ENCODE measurements around the gene P2RX6.
"Not testable (repeated sequence)": the region's sequence is repeated elsewhere in the genome, so short reads cannot be mapped to it uniquely, and the experiment has no call there.

P2RX6 gene

DNA sequence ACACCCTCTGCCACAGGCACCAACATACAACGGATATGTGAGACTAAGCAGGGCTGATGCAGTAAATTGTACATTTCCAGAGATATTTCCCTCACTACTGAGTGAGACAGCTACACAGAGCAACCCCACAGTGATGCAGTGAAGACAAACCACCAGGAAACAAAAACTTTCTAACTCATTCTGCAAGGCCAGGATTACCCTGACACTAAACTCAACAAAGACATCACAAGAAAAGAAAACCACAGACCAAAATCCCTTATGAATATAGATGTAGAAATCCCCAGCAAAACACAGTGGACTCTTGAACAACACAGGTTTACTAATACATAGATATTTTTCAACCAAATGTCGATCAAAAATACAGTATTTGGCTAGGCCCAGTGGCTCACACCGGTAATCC, 18.9 kb downstream of the P2RX6 start:
- FAIRE-seq = no peak

DNA sequence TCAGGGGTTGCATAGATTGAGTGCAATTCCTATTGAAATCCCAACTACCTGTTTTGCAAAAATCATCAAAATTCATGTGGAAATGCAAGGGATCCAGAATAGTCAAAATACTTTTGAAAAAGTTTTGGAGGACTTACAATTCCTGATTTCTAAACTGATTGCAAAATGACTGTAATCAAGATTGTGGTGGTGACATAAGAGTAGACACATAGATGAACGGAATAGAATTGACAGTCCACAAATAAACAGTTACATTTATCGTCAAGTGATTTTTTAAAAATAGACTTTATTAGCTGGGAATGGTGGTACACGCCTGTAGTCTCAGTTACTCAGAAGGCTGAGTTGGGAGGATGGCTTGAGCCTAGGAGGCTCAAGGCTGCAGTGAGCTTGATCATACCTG, 20.0 kb downstream of the P2RX6 start:
- FAIRE-seq = no peak

DNA sequence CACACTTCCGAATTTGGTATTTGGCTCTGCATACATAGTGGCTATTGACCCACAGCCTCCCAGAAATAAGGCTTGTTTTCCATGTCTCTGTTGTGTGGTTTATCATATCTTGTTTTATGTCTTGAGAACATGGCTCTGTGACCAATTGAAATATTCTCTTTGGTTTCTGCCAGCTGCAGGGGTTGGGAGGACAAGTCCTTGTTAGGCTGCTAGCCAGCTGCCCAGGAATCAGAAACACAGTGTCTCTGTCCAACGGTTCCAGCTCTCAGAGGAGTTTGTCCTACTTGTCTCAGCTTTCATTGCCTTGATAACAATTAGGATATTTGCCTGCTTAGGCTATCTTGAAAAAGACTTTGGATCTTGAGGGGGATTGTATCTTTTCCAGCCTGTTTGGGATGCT, 23.4 kb downstream of the P2RX6 start:
- FAIRE-seq = no peak

DNA sequence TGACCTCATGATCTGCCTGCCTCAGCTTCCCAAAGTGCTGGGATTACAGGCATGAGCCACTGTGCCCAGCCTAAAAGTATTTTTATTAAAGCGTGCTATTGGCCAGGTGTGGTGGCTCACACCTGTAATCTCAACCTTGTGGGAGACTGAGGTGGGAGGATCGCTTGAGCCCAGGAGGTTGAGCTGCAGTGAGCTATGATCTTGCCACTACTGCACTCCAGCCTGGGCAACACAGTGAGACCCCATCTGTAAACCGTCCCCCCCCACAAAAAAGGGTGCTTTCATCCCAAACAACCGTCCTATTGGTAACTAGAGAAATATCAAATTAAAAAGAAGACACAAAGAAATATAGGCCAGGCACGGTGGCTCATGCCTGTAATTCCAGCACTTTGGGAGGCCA, 24.2 kb downstream of the P2RX6 start:
- FAIRE-seq = not testable (repeated sequence)

DNA sequence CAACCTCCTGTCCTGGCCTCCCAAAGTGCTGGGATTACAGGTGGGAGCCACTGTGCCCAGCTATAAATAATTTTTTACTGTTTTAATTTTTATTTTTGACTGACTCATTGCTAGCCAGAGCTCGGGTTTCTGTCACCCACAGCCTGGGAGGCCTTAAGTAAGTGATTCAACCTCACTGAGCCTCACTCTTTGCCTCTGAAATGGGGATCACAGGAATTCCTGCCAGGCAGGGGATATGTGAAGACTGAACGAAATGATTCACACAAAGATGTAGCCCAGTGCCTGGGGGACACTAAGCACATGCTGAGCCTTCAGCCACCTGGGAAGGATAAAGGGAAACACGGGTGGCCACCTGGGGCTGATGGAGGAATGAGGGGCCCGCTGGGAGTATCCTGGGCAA, 27.0 kb downstream of the P2RX6 start:
- FAIRE-seq = no peak

DNA sequence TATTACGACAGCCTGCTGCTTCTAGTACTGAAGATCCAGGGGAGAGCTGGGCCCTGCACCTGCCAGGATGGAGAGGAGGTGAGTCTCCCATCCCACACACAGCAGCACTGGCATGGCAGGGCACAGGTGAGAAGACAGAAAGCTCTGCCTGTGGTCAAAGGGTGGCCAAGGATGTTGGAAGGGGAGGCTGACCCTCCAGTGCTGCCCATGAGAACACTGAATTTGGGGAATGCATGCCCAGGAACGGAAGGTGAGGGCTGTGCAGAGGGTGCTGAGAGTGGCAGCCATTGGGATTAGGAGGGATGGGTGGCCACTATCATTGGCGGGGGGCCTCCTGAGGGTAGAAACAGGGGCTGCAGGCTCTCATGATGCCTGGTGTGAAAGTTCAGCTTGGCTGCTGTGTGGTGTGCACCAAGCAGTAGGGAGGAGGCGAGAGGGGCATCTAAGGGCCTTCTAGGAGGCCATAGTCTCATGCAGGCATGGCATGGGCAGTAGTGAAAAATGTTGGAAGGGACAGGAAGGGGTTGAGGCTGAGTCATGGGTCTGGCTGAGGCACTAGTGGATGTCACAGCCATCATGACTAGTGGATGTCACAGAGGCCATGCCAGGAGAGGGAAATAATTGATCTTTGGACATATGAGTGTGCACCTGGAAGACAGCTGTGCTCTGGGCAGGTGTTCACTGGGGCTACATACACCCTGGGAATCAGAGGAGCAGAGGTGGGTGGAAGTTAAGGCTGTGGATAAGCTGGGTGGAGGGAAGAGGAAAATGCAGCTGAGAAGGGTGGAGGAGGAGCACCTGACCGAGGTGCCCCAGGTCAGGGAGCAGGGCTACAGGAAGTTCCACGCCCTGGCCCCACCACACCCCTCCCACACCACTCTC, 28.3 kb downstream of the P2RX6 start:
- no peak for FAIRE-seq

DNA sequence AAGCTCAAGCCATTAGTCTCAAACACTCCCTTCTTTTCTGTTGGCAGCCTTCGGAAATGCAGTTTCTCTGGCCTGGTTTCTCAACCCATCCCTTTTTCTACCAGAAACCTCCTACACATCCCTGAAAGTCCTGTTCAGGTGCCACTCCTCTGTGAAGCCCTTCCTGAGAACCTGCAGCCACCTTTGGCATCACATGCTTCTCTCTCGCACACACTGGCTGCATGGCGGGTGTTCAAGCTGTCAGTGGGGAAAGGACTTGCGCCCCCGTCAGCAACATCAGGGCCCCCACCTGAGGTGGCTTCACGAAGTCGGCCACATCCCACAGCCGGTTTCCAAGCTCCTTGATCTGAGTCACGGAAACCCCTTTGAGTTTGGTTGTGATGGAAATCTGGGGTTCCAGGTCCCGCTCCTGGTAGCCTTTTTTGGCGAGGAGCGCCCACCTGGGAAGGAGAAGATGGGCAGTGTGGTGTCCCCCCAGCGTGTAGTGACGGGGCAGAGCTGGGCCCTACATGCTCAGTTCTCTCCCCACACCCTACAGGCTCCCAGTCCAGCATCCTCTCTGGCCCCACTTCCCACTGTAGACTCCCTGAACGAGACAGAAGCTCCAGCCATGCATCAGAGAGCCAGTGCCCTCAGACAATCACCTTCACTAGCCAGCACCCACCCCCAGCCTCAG, 29.0 kb downstream of the P2RX6 start:
- FAIRE-seq = no peak

DNA sequence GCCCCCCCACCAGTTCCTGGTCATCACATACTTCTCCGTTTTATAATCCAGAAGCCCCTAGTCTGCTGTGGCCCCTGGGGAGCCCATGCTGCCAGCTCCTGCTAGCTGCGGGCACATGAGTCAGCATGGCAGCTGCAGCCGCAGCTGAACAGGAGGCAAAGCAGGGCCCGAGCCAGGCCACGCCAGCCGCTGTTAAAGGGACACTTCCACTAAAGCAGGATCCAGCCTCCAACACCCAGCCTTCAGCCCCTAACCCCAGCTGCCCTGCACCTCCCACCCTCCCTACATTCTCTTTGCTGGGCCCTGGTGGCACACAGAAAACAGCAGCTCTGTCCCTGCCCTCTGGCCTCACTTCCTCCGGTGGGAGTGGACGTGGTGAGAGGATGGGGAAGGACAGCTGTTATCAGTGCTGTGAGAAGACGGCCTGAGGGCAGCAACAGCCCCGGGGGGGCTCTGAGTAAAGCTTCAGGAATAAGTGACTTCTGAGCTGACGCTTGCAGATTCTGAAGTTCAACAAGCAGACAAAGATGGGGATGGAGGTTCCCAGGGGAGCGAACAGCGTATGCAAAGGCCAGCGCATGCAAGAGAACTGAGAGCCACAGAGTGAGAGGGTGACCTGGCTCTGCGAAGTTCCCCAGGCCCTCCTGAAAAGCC, 30.1 kb downstream of the P2RX6 start:
- no peak for FAIRE-seq

DNA sequence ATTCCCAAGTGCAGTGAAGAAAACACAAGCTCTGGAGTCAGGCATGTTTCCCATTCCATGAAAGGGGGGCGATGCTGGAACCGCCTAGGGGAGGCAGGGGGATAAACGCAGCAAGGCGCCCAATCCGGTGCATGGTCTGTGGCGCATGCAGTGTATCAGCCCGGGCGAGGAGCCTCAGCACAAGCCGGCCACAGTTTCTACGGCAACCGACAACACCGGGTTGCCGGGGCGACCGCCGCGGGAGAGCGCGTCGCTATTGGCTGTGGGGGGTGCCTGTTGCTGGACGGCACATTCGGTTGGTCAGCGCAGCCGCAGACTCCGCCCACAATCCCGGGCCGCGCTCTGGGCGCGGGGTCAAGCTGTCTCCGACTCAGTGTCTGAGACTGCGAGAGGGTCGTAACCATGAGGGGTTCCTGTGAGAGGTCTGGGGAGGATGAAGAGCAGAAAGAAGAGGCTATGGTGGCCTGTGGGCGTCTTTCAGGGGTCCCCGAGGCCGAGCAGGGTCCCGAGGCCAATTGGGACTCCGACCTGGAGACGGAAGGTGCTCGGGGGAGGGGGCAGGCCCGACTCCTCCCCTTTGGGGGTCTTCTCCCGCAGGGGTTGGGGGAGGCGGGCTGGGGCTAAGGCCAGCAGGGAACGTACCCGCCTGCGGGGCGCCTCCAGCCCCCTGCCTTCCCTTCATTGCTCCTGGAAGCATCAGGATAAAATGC, 30.8 kb downstream of the P2RX6 start, which contains the start of gene LRRC74B:
Gene LRRC74B, plus strand, starts transcription at position 362 of the 710 bp plus-strand sequence. Its CDS starts 41 bp downstream, at position 403.
- FAIRE-seq = peak; percentile 65

DNA sequence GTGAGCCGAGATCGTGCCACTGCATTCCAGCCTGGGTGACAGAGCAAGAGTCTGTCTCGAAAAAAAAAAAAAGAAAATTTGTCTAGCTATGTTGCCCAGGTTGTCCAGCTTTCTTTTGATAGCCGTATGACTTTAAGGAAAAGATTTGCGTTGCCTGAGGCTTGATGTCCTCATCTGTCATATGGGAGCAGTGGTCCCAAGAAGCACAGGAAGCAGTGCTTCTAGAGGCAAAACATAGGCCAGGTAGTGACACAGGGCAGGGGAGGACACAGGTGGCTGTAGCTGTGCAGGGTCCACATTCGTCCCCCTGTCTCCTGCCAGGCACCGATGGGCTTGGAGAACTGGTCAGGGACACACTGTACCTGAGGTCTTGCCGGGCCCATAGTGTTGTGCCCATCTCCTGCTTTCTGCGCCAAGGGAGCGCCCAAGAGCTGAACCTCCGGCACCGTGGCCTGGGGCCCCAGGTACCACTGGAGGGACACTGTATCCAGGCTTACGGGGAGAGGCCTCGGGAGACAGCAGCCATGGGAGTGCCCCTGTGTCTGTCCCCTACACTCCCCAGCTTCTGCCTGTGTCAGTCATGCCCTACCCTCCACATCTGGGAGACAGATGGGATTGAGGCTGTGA, 32.2 kb downstream of the P2RX6 start:
- FAIRE-seq = no peak

DNA sequence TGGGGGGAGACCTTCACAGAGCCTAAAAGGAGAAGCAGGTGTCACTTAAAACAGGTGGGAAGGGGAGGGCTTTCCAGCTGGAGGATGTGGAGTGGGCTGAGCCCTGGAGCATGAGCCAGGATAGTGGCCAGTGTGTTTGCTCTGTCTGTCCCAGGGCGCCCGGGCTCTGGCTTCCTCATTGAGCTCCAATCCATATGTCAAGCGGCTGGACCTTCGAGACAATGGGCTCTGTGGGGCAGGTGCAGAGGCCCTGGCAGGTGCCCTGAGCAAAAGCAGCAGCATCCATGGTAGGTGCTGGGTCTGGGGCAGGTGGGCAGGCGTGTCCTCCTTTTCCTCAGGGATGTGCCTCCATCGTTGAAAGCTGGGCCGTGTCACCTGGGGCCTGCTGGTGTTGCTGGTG, 32.8 kb downstream of the P2RX6 start:
- no peak for FAIRE-seq

DNA sequence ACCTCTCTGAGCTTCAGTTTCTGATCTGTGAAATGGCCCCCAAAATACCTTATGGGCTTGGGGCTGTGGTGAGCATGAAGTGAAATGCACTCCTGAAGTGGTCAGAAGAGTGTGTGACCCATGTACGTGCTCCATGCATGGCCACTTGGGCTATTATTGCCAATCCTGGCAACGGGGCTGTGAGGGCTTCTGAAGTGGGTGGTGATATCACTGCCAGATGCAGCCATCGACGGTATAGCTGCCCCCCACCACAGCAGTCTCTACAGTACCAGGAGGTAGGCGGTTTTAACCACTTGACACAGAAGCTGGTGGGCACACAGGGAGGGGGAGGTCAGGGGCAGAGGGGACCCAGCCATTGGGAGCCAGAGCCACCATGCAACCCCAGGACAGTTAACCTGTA, 33.5 kb downstream of the P2RX6 start:
- not testable (repeated sequence) for FAIRE-seq

DNA sequence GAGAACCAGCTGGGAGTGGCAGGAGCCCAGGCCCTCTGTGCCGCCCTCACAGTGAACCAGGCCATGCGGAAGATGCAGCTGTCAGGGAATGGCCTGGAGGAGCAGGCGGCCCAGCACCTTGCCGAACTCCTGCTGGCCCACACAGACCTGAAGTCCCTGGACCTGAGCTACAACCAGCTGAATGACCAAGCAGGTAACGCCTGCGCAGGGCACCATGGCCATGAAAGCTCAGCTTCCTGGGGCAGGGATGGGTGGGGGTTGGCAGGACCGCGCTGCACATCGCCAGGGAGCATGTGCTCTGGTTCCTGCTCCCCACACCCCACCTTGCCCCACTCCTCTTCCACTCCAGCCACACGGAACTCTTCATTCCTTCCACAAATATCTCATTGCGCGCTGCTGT, 34.0 kb downstream of the P2RX6 start:
- FAIRE-seq = not testable (repeated sequence)

DNA sequence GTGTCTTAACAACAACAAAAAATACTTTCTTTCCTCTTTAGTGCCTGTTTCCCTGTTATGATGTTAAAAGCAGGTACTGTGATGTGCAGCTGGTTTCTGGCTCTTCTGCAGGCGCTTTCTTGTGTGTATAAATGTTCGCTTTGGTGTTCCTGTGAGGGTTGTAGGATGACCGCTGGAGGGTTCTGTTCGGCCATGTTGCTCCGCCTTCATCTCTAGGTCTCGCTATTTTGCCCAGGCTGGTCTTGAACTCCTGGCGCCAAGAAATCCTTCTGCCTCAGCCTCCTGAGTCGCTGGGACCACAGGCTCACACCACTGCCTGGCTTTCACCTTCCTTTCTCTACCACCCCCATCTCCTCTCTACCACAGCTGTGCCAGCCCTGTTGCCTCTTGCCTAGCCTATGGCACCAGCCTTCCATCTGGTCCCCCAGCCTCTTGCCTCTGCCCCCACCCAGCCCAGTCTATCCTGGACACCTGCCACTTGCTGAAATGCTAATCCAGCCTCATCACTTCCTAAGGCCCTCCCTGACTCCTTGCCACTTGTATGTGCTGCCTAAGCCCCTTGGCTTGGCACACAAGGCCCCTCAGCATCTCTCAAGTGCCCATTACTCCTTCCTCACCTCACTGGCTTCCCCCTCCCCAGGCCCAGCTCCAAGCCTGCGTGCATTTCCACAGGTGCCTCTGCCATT, 36.3 kb downstream of the P2RX6 start:
- no peak for FAIRE-seq

DNA sequence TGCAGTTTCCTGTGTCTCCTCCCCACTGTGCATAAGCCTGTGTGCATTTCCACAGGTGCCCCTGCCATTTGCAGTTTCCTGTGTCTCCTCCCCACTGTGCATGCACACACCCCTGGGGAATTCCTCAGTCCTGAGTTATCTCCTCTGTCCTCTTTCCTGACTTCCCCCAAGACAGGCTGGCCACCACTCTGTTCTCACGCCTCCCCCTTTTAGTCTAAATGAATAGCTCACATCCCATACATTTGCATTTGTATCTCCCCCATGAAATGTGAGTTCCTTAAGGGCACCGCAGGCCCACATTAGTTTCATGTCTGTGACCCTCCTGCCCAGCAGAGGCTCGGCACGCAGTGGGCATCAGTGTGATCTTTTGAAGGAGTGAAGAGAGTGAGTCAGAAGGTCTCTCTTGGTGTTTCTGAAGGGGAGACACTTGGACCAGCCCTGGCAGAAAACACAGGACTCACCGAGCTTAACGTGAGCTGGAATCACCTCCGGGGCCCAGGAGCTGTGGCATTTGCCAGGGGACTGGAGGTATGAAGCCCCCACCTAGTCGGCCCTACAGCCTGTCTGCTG, 37.0 kb downstream of the P2RX6 start:
- no peak for FAIRE-seq

DNA sequence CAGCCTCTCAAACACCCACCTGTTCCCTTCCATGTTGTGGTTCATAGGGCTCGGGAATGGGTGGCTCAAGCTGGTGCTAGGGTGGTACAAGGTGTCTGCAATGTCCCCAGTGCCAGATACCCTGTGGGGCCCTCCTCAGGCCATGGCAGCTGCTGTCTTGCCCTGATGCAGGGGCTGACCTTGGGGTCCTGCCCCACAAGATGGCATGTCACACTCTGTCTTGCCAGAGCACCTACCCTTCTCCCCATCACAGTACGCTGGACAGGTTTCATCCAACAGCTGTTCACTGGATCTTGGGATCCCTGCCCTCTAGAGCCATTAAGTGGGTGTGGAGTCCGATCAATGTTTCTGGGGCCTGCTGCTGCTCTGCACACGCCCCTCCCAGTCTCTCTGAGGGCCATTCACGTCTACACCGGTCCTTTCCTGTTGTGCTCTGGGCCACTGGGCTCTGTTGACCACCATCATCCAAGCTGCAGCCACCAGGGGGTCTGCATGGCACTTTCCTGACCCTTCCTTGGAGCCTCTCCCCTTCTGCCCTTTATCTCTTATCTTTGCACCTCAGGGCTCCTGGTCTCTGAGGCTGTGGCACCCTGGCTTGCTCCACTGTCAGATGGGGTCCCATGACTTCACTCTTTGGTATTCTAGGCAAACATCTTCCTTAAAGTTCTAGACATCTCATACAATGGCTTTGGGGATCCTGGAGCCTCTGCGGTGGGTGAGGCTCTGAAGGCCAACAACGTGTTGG, 37.9 kb downstream of the P2RX6 start:
- FAIRE-seq = no peak

DNA sequence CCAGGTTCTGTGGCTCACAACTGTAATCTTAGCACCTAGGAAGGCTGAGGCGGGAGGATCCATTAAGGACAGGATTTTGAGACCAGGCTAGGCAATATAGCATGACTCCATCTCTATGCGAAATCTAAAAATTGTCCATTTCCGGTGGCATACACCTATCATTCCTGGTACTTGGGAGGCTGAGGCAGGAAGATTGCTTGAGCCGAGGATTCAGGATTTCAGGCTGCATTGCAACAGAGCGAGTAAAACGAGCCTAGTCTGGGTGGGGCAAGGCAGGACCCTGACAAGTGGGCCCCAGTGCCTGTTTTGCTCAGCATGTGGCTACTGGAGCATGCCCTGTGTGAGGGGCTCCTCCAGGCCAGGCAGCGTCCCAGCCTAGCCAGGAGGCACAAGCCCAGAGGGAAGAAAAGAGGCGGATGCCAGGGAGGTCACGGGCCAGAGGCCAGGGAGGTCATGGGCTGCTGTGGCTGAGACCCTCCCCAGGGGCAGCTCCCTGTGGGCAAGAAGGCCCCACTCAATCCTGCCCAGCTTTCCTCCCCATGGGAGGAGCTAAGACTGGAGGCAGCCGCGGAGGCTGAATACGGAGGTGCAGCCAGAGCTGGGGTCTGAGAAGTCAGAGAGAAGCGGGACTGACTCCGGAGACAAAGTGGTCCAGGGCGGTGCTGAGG, 39.2 kb downstream of the P2RX6 start:
- FAIRE-seq = no peak

DNA sequence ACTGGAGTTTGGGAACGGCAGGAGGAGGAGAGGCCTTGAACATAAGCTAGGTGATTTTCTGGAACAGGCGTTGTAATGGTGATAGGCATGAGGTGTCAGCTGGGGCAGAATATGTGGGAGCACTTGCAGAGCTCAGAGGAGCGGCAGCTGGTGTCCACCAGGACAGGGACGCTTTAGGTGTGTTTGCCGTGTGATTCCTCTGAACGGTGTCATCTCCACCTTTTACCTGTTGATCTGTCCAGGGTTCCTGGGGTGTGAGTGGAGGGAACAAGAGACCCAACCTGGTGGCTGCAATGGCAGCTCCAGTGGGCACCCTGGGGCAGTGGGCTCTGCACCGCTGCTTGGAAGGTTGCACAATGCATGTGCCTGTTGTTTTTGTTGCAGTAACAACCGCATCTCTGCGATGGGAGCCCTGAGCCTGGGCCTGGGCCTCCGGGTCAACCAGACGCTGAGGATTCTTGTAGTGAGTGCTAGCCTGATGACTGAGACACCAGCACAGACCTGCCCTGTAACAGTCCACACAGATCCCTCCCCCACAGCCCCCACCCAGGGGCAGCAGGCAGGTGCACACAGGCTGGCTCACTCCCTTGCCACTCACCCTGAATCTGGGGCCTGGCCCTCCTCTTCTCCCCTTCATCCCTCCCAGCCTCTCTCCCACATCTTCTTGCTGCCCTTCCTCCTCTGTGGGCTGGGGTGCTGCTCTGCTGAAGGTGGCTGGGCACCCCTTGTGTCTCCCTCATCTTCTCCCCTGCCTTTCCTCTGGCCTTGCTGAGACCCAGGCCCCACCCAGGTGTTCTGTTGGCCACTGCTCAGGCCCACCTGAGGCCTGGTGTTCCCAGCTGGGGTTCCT, 40.0 kb downstream of the P2RX6 start:
- no peak for FAIRE-seq

DNA sequence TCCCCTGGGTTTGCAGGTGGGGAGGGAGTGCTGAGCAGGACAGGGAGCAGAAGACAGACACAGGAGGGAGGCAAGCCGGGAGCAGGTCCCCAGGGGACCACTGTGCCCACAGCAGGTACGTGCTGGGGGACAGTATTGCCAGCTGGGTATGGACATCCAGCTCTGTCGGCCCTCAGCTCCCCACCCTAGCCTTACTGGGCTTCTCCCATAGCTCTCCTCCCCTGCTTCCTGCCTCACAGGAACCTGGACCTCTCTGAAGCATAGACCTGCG, 40.5 kb downstream of the P2RX6 start:
- no peak for FAIRE-seq

DNA sequence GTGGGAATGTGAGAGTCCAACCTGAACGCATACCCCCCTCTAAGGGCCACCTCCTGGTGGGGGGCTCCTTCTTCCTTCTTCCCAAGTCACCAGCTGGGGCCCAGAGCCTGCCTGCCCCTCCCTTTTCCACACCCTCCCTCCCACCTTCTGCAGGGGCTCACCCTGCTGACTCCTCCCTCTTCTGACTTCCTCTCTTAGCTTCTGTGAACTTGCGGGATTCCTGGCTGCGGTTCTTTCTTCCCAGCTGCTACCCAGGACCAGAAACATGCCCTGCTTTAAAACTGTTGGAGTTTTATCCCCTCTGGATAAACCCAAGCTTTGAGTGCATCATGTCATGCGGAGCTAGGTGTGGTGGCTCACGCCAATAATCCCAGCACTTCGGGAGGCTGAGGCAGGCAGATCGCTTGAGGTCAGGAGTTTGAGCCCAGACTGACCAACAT, 40.9 kb downstream of the P2RX6 start:
- no peak for FAIRE-seq
